Stimulated activated CD8-positive, alpha-beta memory T cell treated with anti-CD3 and anti-CD28 coated beads, Interleukin-7, amount 100 ng/mL, for 4 hours (primary cell): Measurements from ENCODE around the gene TOLLIP.

Experiments
- DNase-seq, 2 donors: peaks; one replicate each; pipeline ENCODE4 v3.0.0-alpha.2; 2020; ENCODE audit warnings: low read depth in 2 of 2

The TOLLIP gene

DNA sequence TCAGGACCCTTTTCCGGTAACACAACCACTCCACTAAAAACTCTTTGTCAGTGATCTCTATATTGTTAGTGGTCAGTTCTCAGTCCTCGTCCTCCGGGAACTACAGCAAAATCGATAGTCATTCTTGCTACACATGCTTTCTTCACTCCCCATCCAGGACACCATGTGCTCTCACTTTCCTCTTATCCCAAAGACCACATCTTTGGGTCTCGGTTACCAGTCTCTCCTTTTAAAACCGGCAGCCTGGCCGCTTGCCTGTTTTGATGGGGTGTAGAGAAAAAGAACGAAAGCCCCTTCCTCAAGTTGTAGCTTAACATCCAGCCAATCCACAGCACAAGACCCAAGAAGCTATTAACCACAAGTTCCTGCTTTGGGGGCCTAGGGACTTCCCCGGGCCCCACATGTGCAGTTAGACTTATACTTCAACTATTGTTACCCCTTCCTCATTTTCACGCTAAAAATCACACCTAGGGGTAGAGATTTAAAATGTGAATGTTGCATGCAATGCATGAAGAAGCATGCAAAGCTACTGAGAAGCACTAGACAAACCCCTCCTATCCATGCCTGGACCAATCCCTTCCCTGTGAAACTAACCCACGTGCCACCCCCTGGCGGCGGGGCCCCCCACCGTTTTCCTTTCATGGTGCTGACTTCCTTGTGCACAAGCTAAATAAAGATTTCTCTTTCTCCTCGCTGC, 1.5 kb upstream of the TOLLIP start:
- DNase-seq: peak; percentile 43 to 56

DNA sequence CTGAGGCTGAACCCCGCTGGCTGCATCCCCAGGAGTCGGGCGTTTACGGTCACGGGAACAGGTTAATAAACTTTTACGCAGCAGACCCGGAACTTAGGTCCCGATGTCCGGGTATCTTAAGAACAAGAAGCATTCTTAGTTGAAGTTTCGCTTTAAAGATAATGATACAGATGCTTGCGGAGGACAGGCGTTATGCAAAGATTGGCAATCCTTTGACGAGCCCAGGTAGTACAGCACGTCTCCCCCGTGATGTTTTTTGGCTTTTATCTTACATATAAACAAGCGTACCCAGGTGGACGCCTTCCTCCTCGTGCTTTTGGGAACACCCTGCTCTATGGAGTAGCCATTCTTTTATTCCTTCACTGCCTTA, 871 bp upstream of the TOLLIP start:
- no peak for DNase-seq

- no peak for DNase-seq
Observed at GRCh38 chr11:1308743-1309497, 512 bp downstream of the TOLLIP start.

DNA sequence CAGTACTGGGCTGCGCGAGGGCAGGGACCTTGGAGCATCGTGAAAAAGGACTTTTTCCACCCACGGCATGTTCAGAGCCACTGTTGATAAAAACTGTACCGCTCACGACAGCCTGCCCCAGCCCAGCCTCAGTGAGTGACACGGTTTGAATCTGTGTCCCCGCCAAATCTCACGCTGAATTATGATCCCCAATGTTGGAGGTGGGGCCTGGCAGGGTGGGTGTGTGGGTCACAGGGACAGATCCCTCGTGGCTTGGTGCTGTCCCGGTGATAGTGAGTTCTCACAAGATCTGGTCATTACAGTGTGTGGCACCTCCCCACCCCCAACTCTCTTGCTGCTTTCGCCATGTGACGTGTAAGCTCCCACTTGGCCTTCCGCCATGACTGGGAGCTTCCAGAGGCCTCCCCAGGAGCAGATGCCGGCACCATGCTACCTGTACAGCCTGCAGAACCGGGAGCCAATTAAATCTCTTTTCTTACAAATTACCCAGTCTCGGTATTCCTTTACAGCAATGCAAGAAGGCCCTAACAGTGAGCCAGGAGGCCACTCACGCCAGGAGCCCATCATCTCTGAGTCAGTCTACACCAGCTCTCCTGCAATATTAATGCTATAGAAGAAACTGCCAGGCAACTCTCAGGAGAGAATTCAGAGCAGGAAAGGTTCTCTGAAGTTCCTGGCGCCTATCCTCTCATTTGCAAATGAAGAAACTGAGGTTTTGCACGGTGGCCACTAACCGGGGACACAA, 1.3 kb downstream of the TOLLIP start:
- no peak for DNase-seq

DNA sequence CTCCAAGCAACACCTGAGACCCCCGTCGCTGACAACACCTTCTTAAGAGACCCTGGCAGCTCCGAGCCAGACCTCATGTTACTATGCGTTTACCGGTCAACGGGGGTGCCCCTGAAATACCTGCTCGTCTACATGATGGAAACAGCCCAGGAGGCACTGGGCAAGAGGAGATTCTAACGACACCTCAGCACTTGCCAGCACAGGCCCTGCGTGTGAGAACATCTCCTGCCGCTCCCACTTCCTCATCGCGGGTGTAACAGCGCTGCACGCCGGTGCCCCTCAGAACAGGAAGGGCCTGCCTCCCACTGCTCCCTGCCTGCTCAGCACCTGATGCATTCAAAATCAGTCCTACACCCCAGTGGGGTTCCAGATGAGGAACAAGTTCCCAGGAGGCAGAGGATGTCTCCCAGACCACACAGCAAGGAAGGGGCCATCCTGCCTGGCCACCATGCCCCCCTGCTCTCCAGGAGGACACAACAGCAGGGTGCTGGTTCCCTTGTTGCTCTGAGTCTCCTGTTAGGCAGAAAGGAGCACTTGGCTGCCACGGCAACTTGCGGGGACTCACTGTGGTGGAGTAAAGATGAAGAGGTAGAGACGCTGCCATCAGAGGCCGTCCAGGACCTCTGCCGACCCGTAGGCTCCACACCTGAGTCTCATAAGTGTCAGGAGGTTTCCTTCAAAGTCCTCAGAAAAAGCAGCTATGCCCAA, 2.1 kb downstream of the TOLLIP start:
- no peak for DNase-seq

DNA sequence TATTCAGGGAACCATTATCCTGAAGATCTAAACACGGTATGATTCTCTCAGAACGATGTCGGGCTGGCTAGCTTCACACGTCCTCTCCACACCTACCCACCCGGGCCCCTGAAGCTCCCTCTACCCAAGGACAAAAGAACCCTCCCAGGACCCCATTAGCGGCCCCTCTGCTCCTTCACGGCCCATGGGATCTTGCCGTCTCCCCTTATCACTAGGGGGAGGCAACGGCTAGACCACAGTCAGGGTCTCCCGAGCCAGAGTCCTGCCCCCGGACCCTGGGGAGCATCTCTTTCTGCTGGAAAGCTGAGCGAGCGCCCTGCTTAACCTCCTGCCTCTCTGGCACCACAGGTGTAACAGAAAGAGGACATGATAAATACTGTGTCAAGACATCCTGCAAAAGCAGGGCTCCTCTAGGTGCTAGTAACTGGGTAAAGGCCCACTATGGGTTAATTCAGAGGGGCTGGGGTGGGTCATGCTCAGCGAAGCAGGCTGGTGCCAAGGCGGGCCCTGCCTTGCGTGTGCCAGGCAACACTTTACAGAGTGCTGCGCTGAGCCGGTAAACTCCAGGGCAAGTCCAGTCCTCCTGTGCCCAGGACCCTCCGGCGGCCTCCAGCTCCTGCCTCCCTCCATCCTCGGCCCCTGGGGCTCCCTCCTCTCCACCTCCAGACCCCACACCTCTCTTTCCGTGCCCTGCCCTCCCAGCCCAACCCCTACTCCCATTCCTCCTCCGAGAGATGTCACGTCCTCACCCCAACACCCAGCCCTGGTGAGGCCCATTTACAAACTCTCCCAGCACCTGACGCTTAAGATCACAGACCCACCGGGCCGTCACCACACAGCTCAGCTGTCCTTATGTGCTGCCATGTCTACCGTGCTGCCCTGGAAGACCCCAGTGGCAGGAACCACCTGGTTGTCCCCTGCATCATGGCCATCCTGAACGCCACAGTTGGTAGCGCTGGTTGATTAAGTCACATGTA, 3.0 kb downstream of the TOLLIP start:
- no peak for DNase-seq

- DNase-seq: no peak
Observed at GRCh38 chr11:1305501-1306056, 3.9 kb downstream of the TOLLIP start.

DNA sequence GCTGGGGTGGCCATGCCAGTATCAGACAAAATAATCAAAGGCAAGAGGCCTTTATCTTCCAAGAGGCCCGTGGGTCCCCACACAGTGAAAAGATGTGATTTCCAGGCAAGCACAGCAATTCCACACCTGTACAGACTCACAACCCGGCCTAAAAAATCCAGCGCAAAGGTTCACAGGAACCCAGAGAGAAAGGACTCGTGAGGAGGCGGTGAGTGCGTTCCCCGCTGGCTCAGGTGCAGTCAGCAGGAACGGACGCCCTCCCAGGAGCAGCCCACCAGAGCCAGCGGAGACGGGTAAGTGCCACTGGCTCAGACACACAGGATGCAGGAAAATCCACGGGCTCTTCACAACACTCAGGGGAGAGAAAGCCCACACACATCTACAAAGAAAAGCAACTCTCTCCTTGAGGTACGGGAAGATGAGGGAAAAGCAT, 4.4 kb downstream of the TOLLIP start:
- DNase-seq: no peak

DNA sequence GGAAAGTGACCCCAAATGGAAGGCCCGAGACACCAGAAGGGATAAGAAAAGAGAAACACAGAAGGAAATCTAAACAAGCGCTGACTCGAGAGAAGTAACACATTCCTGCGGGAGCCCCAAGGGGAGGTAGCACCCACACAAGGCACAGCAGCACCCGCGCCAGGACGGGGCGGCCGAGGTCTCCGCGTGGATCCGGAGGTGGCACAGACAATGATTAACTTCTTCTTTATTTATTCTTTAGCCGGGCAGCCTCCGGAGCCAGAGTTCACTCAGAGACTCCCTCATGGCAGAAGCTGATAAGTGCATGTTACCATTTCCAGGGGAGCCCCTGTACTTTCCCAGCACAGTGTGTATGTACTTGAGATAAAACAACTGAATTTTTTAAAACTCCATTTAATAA, 5.1 kb downstream of the TOLLIP start:
- DNase-seq: no peak

- no peak for DNase-seq
Observed at GRCh38 chr11:1303973-1304372, 5.5 kb downstream of the TOLLIP start.

- no peak for DNase-seq
Observed at GRCh38 chr11:1303126-1303821, 6.2 kb downstream of the TOLLIP start.

- no peak for DNase-seq
Observed at GRCh38 chr11:1302461-1303125, 6.8 kb downstream of the TOLLIP start.

GRCh38 chr11:1302041-1302460, 7.4 kb downstream of the TOLLIP start:
- DNase-seq: no peak

DNA sequence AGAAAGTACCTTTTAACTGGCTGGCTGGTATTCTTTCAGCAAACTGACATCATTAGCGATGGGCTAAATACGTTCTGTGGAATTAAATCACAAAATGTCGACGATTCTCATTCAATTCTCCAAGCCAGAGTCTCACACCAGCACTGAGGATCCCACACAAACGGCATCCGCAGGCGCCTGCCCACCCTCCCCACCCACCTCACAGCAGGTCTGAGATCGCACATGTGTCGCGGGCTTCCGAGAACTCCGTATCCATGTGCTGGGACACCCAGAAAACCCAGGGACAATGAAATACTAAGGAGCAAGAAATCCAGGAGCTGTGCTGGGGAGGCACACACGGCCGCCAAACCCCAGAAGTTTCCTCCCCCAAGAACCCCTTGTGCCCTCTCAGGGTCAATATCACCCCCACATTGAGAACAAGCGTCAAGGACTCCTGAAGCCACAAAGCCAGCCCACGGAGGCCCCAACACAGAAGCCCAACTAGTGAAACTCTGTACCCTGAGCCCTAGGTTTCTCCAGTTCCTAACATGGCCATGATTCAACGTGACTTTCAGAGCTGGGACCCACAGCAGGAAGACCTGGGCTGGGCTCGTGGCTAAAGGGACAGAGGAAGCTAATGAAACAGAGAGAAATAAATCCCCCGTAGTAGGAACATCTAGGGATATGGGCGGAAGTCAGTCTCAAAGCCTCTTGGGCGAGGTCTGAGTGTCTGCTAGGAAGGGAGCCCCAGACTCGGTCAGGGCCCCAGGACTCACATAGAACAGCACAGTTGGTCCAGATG, 8.0 kb downstream of the TOLLIP start:
- DNase-seq: no peak

DNA sequence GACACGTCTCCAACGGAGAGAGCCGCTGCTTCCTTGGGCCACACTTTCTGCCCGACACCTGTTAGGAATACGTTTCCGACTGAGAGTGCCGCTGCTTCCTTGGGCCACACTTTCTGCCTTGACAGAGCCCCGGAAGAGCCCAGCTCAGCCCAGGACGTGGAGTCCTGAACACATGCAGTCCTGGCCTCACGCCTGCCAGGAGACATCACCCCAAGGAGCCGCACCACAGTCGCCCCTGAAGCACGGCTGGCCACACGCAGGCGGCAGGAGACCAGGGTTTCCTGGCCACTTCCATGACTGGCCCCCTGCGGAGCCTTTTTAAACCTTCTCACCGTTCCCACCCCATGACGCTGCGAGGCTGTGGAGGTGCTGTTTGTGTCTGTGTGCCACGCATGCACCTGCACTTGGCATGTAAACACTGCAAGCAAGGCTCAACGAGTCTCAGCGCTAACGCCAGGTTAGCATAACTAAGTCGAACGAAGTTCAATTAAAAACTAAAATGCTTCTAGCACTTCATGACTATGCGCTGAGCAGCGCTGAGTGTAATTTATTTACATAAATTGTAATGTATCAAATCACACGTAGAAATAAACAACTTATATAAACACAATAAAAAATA, 8.8 kb downstream of the TOLLIP start:
- DNase-seq: no peak

DNA sequence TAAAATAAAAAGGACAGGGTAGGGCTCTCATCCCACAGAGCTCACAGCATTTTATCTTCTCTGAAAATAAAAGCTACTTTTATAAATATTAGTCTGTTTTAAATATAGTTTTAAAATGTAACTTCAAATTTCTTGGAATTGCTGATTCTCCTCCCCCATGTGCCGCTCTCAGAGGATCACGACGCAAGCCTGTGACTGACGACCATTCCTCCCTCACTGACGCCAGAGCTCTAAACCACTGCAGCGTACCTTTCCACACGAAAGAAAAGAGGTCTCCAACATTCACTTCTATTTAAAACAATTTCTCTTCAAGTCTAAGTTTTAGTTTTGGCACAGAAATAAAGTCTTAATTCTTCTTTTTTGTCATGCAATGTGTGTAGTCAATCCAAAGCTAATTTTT, 9.3 kb downstream of the TOLLIP start:
- no peak for DNase-seq

DNA sequence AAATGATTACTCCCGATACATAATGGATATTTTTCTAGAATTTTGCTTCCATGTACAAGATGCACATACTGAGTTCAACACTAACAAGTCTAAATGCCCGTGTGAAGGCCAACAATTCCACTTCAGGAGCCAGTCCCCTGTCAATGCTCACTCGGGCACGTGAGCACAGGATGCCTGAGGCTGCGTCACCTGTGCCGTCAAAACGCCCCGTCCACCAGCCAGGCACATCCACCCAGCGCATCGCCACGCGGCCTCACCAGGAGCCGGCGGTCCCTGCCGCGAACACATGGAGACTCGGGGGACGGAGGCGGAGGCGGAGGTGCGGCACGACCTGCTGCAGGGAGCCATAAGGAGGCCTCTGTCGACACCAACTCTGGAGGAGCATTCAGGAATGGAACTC, 9.8 kb downstream of the TOLLIP start:
- no peak for DNase-seq
